Uterus (tissue), 4 donors: ENCODE results near the gene CCDC188. TPM values are rescaled to one million over a fixed set of nuclear protein-coding genes. Genes with fewer than 3 reads are reported as not detected.

Source experiments
- DNase-seq, 2 donors: peaks; one replicate each; pipeline ENCODE4 v3.0.0-alpha.2; 2019 to 2020
- H3K27ac ChIP-seq, 2 donors: fragments of 200-600 bp; sonication (generic); 1 replicate in 1 of 2; 2 replicates in 1 of 2; pipeline ENCODE4 v1.5.1; 2016 to 2018
- H3K27me3 ChIP-seq, 2 donors: fragments of 200-600 bp; sonication (generic); one replicate each; pipeline ENCODE4 v1.5.1; 2018 to 2019; ENCODE audit warnings: control low read depth in 1 of 2
- H3K36me3 ChIP-seq, 2 donors: fragments of 200-600 bp; sonication (generic); one replicate each; pipeline ENCODE4 v1.5.1; 2019; ENCODE audit warnings: control low read depth in 1 of 2
- H3K4me1 ChIP-seq, 2 donors: fragments of 200-600 bp; sonication (generic); one replicate each; pipeline ENCODE4 v1.5.1; 2018 to 2019; ENCODE audit warnings: control low read depth in 1 of 2
- H3K4me3 ChIP-seq, 2 donors: fragments of 200-600 bp; sonication (generic); 1 replicate in 1 of 2; 2 replicates in 1 of 2; pipeline ENCODE4 v1.5.1; 2018 to 2019; ENCODE audit warnings: mild to moderate bottlenecking in 1 of 2
- H3K9me3 ChIP-seq, 2 donors: fragments of 200-600 bp; sonication (generic); one replicate each; pipeline ENCODE4 v1.5.1; 2019; ENCODE audit warnings: control low read depth in 1 of 2
- POLR2A ChIP-seq, 2 donors: fragments of 450-650 bp; IDR thresholded peaks; one replicate each; pipeline ENCODE4 v1.6.1; 2016; ENCODE audit warnings: antibody characterized with exemption in 2 of 2, mild to moderate bottlenecking in 1 of 2, moderate library complexity in 1 of 2
- intact Hi-C: fragments of 100-400 bp; cut with DNase I; formaldehyde crosslinking; loops from one replicate; pipeline ENCODE4 v1.15.1; 2023; ENCODE audit warnings: low total_unique reads
- total RNA-seq, 4 donors: library from RNA; depleted of rRNA in 3 of 4; stranded (reverse); fragments of >200 nt in 3 of 4; gene quantifications; one replicate each; pipeline versions ENCODE4 v1.1.0 to v1.2.4, GENCODE V29; 2014 to 2023
- TF ChIP-seq, protein P1 (sequence below), 4 experiments: fragments of 200-600 bp in 2 of 4; fragments of 450-650 bp in 2 of 4; sonication (generic) in 2 of 4; IDR thresholded peaks; one replicate each; pipeline ENCODE4 v1.5.1; 2016 to 2019; ENCODE audit warnings: antibody characterized with exemption in 4 of 4, mild to moderate bottlenecking in 2 of 4, moderate library complexity in 1 of 4
- donor health status: DM: yes; HTN: yes; CAD: no.

CCDC188 gene
- total RNA-seq, 4 donors from 2014 or later, result 2.7 to 4.3 TPM; not detected in 2

GRCh38 chr22:20197407-20198030 is 46.7 kb upstream of the CCDC188 start:
- Histone ChIP-seq H3K27me3 (no peaks in the 10 kb centered on the region), H3K4me1 (no peaks in the 10 kb centered on the region), H3K9me3 (no peaks in the 10 kb centered on the region), H3K4me3 (no peak overlapping the region), H3K36me3 (no peaks in the 10 kb centered on the region), H3K27ac (no peak overlapping the region)
- intact Hi-C loops, result no loop called here
- TF ChIP-seq, protein P1, sequence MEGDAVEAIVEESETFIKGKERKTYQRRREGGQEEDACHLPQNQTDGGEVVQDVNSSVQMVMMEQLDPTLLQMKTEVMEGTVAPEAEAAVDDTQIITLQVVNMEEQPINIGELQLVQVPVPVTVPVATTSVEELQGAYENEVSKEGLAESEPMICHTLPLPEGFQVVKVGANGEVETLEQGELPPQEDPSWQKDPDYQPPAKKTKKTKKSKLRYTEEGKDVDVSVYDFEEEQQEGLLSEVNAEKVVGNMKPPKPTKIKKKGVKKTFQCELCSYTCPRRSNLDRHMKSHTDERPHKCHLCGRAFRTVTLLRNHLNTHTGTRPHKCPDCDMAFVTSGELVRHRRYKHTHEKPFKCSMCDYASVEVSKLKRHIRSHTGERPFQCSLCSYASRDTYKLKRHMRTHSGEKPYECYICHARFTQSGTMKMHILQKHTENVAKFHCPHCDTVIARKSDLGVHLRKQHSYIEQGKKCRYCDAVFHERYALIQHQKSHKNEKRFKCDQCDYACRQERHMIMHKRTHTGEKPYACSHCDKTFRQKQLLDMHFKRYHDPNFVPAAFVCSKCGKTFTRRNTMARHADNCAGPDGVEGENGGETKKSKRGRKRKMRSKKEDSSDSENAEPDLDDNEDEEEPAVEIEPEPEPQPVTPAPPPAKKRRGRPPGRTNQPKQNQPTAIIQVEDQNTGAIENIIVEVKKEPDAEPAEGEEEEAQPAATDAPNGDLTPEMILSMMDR (IDR thresholded peaks at IDR 0.05), result no peak
- TF ChIP-seq POLR2A (IDR thresholded peaks at IDR 0.05), result no peak
- DNase-seq, result no peak

DNA sequence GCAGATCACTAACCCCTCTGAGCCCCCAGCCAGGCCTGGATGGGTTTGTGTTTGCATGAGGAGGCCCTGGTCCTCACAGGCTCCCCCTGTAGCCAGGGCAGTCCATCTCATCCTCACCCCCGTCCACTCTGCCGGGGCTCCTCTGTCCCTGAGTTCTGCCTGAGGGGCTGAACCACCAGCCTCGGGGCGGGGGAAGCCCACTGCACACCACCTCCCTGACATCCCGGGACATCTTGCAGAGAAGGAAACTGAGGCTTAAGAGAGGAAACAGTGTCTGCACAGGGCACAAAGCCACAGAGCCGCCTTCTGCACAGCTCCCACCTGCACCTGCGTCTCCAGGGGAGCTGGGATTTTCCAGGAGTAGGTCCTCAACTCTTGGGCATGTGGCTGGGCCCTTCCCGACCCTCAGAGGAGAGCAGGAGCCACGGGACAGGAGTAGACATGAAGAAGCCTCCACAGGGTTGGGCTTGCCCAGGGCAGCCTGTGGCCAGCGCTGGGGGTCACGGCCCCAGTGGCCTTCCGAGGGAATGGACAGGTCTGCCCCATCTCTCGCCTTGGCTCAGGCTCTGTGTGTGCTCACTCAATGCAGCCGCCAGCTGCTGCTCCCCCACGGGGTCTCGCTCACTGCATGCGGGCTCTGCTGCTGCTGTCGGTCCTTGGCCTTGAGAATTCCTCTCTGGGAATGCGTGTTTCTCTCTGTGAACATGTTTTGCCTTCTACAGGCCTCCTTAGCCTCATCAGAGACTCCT is 45.4 kb upstream of the CCDC188 start:
- intact Hi-C loops, result no loop called here
- no peaks in the 10 kb centered on the region for H3K9me3 ChIP-seq
- DNase-seq, result no peak
- H3K36me3 ChIP-seq, result no peaks in the 10 kb centered on the region
- H3K27me3 ChIP-seq, result no peaks in the 10 kb centered on the region
- no peak overlapping the region for H3K4me3 ChIP-seq
- no peaks in the 10 kb centered on the region for H3K4me1 ChIP-seq
- TF ChIP-seq POLR2A (IDR thresholded peaks at IDR 0.05), result no peak
- TF ChIP-seq, protein P1 (IDR thresholded peaks at IDR 0.05), result no peak
- H3K27ac ChIP-seq, result no peak overlapping the region

- TF ChIP-seq, protein P1 (IDR thresholded peaks at IDR 0.05), result no peak
- no peaks in the 10 kb centered on the region for H3K4me1 ChIP-seq
- H3K36me3 ChIP-seq, result no peaks in the 10 kb centered on the region
- no peak for DNase-seq
- no peaks in the 10 kb centered on the region for H3K9me3 ChIP-seq
- no peak overlapping the region for H3K4me3 ChIP-seq
- no peaks in the 10 kb centered on the region for H3K27me3 ChIP-seq
- no peak overlapping the region for H3K27ac ChIP-seq
- intact Hi-C loops, result no loop called here
Observed at GRCh38 chr22:20194681-20195593, 44.1 kb upstream of the CCDC188 start.

GRCh38 chr22:20193761-20194494 is 43.1 kb upstream of the CCDC188 start:
- no peaks in the 10 kb centered on the region for H3K4me1 ChIP-seq
- TF ChIP-seq, protein P1 (IDR thresholded peaks at IDR 0.05), result no peak
- TF ChIP-seq POLR2A (IDR thresholded peaks at IDR 0.05), result no peak
- no peaks in the 10 kb centered on the region for H3K9me3 ChIP-seq
- intact Hi-C loops, result no loop called here
- H3K27me3 ChIP-seq, result no peaks in the 10 kb centered on the region
- DNase-seq, result no peak
- H3K4me3 ChIP-seq, result no peak overlapping the region
- H3K36me3 ChIP-seq, result no peaks in the 10 kb centered on the region
- no peak overlapping the region for H3K27ac ChIP-seq
